Measurements from ENCODE around the gene GALNT13. TPM values are rescaled to one million over a fixed set of nuclear protein-coding genes. Genes with fewer than 3 reads are reported as not detected.

The GALNT13 gene
- total RNA-seq, 2 donors from 2014 or later, result 6.0 to 9.8 TPM

GRCh38 chr2:154189953-154190352, 318.2 kb downstream of the GALNT13 start:
- no peaks in the 10 kb centered on the region for H3K36me3 Mint-ChIP-seq (ENCODE audit: low read depth)

GRCh38 chr2:154193246-154193645, 321.5 kb downstream of the GALNT13 start:
- H3K9me3 Mint-ChIP-seq, result no peaks in the 10 kb centered on the region
- H3K4me1 ChIP-seq (ENCODE audit: control insufficient read depth, insufficient read depth, low read length), result no peaks in the 10 kb centered on the region
- H3K36me3 ChIP-seq (ENCODE audit: control insufficient read depth, insufficient read depth, low read length), result no peaks in the 10 kb centered on the region
- no peaks in the 10 kb centered on the region for H3K4me1 Mint-ChIP-seq
- DNase-seq, result no peak
- no peaks in the 10 kb centered on the region for H3K27me3 ChIP-seq (ENCODE audit: control insufficient read depth, insufficient read depth, low read length, poor library complexity, severe bottlenecking)
- no peaks in the 10 kb centered on the region for H3K27me3 Mint-ChIP-seq (ENCODE audit: insufficient read depth)
- no peak overlapping the region for H3K27ac Mint-ChIP-seq
- 92 to 96% methylated on average over 2 of the region's 2 CpGs for WGBS, 2 experiments (ENCODE audit: insufficient coverage in 1 of 2, insufficient read length in 1 of 2)
- no peak overlapping the region for H3K4me3 Mint-ChIP-seq
- no peak overlapping the region for H3K4me3 ChIP-seq (ENCODE audit: low read length)
- no peaks in the 10 kb centered on the region for H3K9me3 ChIP-seq (ENCODE audit: control insufficient read depth, low read length)
- no peaks in the 10 kb centered on the region for H3K36me3 Mint-ChIP-seq (ENCODE audit: low read depth)
- TF ChIP-seq CTCF (conservative IDR thresholded peaks at IDR 0.05), result no peak
- no peak overlapping the region for H3K27ac ChIP-seq (ENCODE audit: low read depth, low read length)
- H3K9ac ChIP-seq (ENCODE audit: extremely low read depth, low read length, poor library complexity, severe bottlenecking), result no peak overlapping the region

More at GRCh38 chr2:154189953-154190352, 318.2 kb downstream of the GALNT13 start:
- Mint-ChIP-seq H3K27me3 (ENCODE audit: insufficient read depth) (no peaks in the 10 kb centered on the region), H3K4me3 (no peak overlapping the region), H3K9me3 (peaks cover 4% of the 10 kb centered on the region), H3K4me1 (no peaks in the 10 kb centered on the region), H3K27ac (no peak overlapping the region)
- no peak for DNase-seq
- 89 to 92% methylated on average over 2 of the region's 2 CpGs for WGBS, 2 experiments (ENCODE audit: insufficient coverage in 1 of 2, insufficient read length in 1 of 2)
- no peak for TF ChIP-seq CTCF (conservative IDR thresholded peaks at IDR 0.05)
- Histone ChIP-seq H3K4me1 (ENCODE audit: control insufficient read depth, insufficient read depth, low read length) (no peaks in the 10 kb centered on the region), H3K36me3 (ENCODE audit: control insufficient read depth, insufficient read depth, low read length) (no peaks in the 10 kb centered on the region), H3K9ac (ENCODE audit: extremely low read depth, low read length, poor library complexity, severe bottlenecking) (no peak overlapping the region), H3K4me3 (ENCODE audit: low read length) (no peak overlapping the region), H3K27me3 (ENCODE audit: control insufficient read depth, insufficient read depth, low read length, poor library complexity, severe bottlenecking) (no peaks in the 10 kb centered on the region), H3K27ac (ENCODE audit: low read depth, low read length) (no peak overlapping the region), H3K9me3 (ENCODE audit: control insufficient read depth, low read length) (peaks cover 4% of the 10 kb centered on the region)

GRCh38 chr2:154194909-154195643, 323.4 kb downstream of the GALNT13 start:
- Histone ChIP-seq H3K36me3 (ENCODE audit: control insufficient read depth, insufficient read depth, low read length) (no peaks in the 10 kb centered on the region), H3K9me3 (ENCODE audit: control insufficient read depth, low read length) (no peaks in the 10 kb centered on the region), H3K4me3 (ENCODE audit: low read length) (no peak overlapping the region), H3K4me1 (ENCODE audit: control insufficient read depth, insufficient read depth, low read length) (no peaks in the 10 kb centered on the region), H3K27me3 (ENCODE audit: control insufficient read depth, insufficient read depth, low read length, poor library complexity, severe bottlenecking) (no peaks in the 10 kb centered on the region), H3K27ac (ENCODE audit: low read depth, low read length) (no peak overlapping the region), H3K9ac (ENCODE audit: extremely low read depth, low read length, poor library complexity, severe bottlenecking) (no peak overlapping the region)
- Mint-ChIP-seq H3K36me3 (ENCODE audit: low read depth) (no peaks in the 10 kb centered on the region), H3K4me1 (no peaks in the 10 kb centered on the region), H3K4me3 (no peak overlapping the region), H3K27me3 (ENCODE audit: insufficient read depth) (no peaks in the 10 kb centered on the region), H3K9me3 (no peaks in the 10 kb centered on the region), H3K27ac (no peak overlapping the region)
- DNase-seq, result no peak
- no peak for TF ChIP-seq CTCF (conservative IDR thresholded peaks at IDR 0.05)
- 87% methylated on average over 4 to 5 of the region's 5 CpGs for whole genome bisulfite sequencing, 2 experiments (ENCODE audit: insufficient coverage in 1 of 2, insufficient read length in 1 of 2)
